ENCODE data around the gene PTPRN2. TPM values are rescaled to one million over a fixed set of nuclear protein-coding genes. Genes with fewer than 3 reads are reported as not detected.

The PTPRN2 gene
- total RNA-seq, 1 experiment from 2014 or later: 2.1 TPM

- TF ChIP-seq SP1 (IDR thresholded peaks at IDR 0.05; ENCODE audit: low read depth) (no peak), CBX3 (IDR thresholded peaks at IDR 0.05; ENCODE audit: low read depth) (no peak), POLR2A (IDR thresholded peaks at IDR 0.05; ENCODE audit: borderline replicate concordance, extremely low read depth, insufficient read depth, insufficient read length) (no peak)
Observed at GRCh38 chr7:157529768-157530560, 1057.7 kb downstream of the PTPRN2 start (continued).

GRCh38 chr7:157528785-157529341 lies 1058.8 kb downstream of the PTPRN2 start:
- H3K4me3 ChIP-seq (replicated peaks in 1 of 2; ENCODE audit: low read depth in 1 of 2, low read length in 2 of 2): no peak overlapping the region
- TF ChIP-seq MAX (IDR thresholded peaks at IDR 0.05) (no peak), REST (IDR thresholded peaks at IDR 0.05; ENCODE audit: low read depth) (no peak), FOSL1 (IDR thresholded peaks at IDR 0.05; ENCODE audit: low read depth) (no peak), ZFX (IDR thresholded peaks at IDR 0.05) (no peak), ATF3 (IDR thresholded peaks at IDR 0.05) (no peak), YY1 (IDR thresholded peaks at IDR 0.05; ENCODE audit: extremely low read depth, insufficient replicate concordance, low read depth, low read length) (no peak), ZNF274 (IDR thresholded peaks at IDR 0.05; ENCODE audit: low read depth, low read length) (no peak), SP1 (IDR thresholded peaks at IDR 0.05; ENCODE audit: low read depth) (no peak), SRF (IDR thresholded peaks at IDR 0.05; ENCODE audit: low read depth) (no peak), EZH2phosphoT487 (IDR thresholded peaks at IDR 0.05; ENCODE audit: borderline replicate concordance) (no peak), POLR2A (IDR thresholded peaks at IDR 0.05; ENCODE audit: borderline replicate concordance, extremely low read depth, insufficient read depth, insufficient read length) (no peak), TCF7L2 (IDR thresholded peaks at IDR 0.05; ENCODE audit: borderline replicate concordance, extremely low read depth, insufficient read depth, insufficient read length) (no peak), CTCF (IDR thresholded peaks at IDR 0.05 in 2 of 3, conservative IDR thresholded peaks at IDR 0.05 in 1 of 3; ENCODE audit: borderline replicate concordance in 1 of 3, insufficient read depth in 1 of 3, low read depth in 2 of 3, low read length in 2 of 3) (no peak), EGR1 (IDR thresholded peaks at IDR 0.05; ENCODE audit: low read depth) (no peak), SIN3A (IDR thresholded peaks at IDR 0.05; ENCODE audit: low read depth) (no peak)
- H3K27ac ChIP-seq (ENCODE audit: low read depth, low read length): no peak overlapping the region
- POLR2A ChIA-PET: no interaction called here
- DNase-seq (ENCODE audit: low read depth, low spot score): no peak
- BruUV-seq (replicated peaks): no TSS peak
- no peaks in the 10 kb centered on the region for H3K9me2 ChIP-seq (ENCODE audit: insufficient read depth)
- no peaks in the 10 kb centered on the region for H4K20me1 ChIP-seq (ENCODE audit: insufficient read depth)
- no peaks in the 10 kb centered on the region for H3K36me3 ChIP-seq (ENCODE audit: control insufficient read depth in 1 of 2, insufficient read depth in 2 of 2, low read length in 2 of 2)
- H2AFZ ChIP-seq (ENCODE audit: low read depth, low read length, poor library complexity, severe bottlenecking): no peak overlapping the region
- no peak for ATAC-seq
- RAD21 ChIA-PET (ENCODE audit: low non-redundant PET in 1 of 2, low total read pairs in 2 of 2, uncharacterized antibody in 2 of 2, unreplicated experiment in 2 of 2): no interaction called here
- H3K9ac ChIP-seq (ENCODE audit: low read length): no peak overlapping the region
- H3K27me3 ChIP-seq (ENCODE audit: insufficient read depth, low read length): no peaks in the 10 kb centered on the region
- H3K79me2 ChIP-seq (ENCODE audit: insufficient read depth, low read length): no peaks in the 10 kb centered on the region
- H3K4me1 ChIP-seq (ENCODE audit: control insufficient read depth in 1 of 2, insufficient read depth in 2 of 2, low read length in 2 of 2): peaks cover 10 to 15% of the 10 kb centered on the region in 2 experiments; a peak in 3 of 4 replicates
- H3K9me3 ChIP-seq (ENCODE audit: control insufficient read depth in 1 of 2, insufficient read depth in 1 of 2, low read depth in 1 of 2, low read length in 2 of 2): no peaks in the 10 kb centered on the region
- CTCF ChIA-PET: no interaction called here
- H3K4me2 ChIP-seq (ENCODE audit: low read length): no peak overlapping the region
- intact Hi-C loops (cut with micrococcal nuclease): no loop called here
